GM10847 (cell line): ENCODE results near the gene DYNLL1.
A peak's percentile ranks its signal among the peaks of the same experiment; 100 is the strongest.

ENCODE experiments used
- POLR2A ChIP-seq: IDR thresholded peaks from 2 replicates; pipeline ENCODE4 v1.6.1; 2011; ENCODE audit not compliant: insufficient read length; ENCODE audit errors: extremely low read depth

Gene DYNLL1

DNA sequence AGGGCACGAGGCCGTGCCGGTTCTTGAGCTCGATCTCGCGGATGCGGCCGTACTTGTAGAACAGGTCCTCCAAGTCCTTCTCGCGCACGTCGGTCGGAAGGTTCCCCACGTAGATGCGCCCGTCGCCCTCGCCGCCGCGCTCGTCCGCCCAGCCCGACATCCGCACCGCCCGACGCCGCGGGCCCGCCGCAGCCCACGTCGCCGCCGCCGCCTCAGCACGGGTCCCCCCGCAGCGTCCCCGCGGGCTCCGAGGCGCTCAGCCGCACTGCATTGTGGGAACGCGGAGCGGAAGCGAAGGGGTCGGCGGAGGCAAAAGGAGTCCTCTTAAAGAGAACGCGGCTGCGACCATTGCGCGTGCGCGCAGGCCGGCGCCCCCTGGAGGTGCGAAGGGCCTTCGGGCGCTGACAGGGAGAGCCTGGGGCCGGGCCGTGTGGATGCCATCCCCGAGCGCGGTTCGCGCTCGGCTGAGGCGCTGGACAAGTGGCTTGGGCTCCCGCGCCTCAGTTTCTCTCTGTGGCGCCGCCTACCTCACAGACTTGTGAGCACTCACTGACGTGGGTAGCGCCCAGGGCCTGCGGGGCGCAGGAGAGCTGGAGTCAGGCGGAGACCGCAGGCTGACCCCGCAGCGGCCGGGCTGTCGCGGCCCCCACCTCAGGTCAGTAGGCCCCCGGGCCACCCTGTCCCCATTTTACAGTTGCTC lies 26.3 kb upstream of the DYNLL1 start, which contains the start of gene SRSF9:
Gene SRSF9 (minus strand): TSS at position 299 of the 700 bp plus-strand sequence. CDS start 139 bp downstream, at position 160.
- peak; percentile 95 for TF ChIP-seq POLR2A

- no peak for TF ChIP-seq POLR2A
These were observed 25.6 kb upstream of the DYNLL1 start for GRCh38 chr12:120470150-120470784.

DNA sequence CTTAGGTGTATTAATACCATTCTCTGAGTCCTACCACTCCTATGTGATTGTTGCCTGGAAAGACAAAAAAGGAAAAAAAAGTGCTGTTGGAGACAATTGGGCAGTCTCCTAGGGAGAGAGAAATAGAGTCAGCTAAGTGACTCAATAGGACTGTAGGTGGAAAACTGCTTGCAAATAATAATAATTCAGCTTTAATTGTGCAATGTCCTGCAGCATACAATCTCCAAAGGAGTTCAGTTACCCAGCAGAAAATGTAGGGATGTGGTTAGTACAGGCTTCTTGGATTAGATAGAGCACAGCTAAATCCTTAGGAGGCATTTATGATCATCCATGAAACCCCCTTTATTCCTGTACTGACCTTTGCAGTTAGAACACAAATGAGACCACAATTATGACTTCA lies 23.4 kb upstream of the DYNLL1 start:
- no peak for TF ChIP-seq POLR2A

GRCh38 chr12:120473807-120474615 lies 21.9 kb upstream of the DYNLL1 start:
- TF ChIP-seq POLR2A = no peak

- no peak for TF ChIP-seq POLR2A
These were observed 21.3 kb upstream of the DYNLL1 start for GRCh38 chr12:120474616-120474960.

- TF ChIP-seq POLR2A = no peak
These were observed 20.3 kb upstream of the DYNLL1 start for GRCh38 chr12:120475643-120476042.

DNA sequence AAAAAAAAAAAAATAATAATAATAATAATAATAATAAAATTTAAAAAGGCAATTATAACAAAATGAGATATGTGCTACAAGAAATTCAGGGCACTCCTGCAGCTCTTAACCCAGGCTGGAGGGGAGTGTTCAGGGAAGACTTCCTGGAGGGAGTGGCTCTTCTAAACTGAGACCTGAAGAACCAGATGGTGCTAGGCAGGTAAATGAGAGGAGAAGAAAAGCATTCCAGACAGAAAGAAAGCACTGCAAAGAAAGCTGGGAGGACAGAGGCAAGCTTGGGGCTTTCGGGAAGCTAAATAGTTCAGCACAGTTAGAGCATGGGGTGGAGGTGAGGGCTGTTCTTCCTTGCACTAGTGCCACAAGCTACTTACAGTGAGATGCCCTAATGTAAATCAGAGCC lies 16.5 kb upstream of the DYNLL1 start:
- no peak for TF ChIP-seq POLR2A

DNA sequence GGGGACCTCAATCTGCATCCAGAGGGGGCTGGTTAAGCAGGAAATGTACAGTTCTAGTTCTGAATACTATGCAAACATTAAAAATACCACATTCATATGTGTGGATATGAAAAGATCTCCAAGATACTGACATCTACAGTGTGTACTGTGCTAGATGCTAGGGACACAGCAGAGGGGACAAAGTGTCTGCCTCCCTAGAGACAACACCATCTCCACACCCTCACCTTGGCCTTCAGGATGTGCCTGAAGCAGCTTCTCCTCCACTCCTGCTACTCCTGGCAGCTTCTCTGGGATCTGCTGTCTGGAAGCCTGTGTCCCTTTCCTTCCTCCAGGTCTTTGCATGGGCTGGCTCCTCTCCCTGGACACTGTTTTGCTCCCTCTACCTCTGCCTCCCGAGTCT lies 15.7 kb upstream of the DYNLL1 start:
- no peak for TF ChIP-seq POLR2A

GRCh38 chr12:120481022-120481767 lies 14.7 kb upstream of the DYNLL1 start:
- TF ChIP-seq POLR2A = no peak

- TF ChIP-seq POLR2A = no peak
These were observed 12.3 kb upstream of the DYNLL1 start for GRCh38 chr12:120483621-120484020.

GRCh38 chr12:120485961-120486881 lies 9.7 kb upstream of the DYNLL1 start:
- TF ChIP-seq POLR2A = no peak

DNA sequence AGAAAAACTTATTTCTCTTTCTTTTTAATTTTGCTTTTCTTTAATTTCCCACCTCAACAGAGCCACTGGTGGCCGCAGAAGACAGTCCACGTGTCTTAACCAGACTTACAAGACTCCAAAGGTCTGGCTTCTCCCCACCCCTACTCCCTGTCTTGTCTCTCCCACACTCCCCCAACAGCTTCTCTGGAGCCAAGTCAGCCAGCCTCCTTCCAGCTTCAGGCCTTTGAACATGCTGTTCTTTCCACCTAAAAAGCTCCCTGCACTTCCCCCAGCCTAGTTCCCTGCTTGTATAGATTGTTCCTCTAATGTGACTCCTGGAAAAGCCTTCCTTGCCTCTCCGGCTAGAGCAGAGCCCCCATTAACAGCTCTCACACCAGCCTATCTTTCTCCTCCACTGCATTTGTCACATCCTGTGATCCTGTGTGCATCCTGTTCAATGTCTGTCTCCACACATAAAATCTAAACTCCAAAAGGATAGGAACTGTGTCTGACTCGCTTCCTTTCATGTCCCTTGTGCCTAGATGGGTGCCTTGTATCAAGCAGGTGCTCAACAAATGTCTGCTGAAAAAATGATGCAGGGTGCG lies 7.8 kb upstream of the DYNLL1 start:
- no peak for TF ChIP-seq POLR2A

GRCh38 chr12:120489018-120489417 lies 6.9 kb upstream of the DYNLL1 start:
- TF ChIP-seq POLR2A = no peak

DNA sequence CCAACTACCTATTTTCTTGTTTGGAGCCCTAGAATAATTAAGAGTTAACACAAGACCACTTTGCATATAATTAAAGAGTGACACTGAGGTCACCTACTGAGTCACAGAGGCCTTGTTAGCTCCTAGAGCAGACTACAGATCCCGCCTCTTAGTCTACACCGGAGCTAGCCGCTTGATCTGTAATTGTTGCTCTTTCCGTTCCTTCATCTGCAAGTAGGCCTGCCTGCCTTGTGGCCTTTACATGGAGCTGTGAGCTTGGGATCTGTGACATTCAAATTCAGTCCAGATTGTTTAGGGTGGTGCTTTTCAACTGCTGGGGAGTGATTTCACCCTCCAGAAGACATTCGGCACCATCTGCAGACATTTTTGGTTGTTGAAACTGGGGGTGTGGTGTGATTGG lies 5.6 kb upstream of the DYNLL1 start:
- TF ChIP-seq POLR2A = no peak
